GM12878 (cell line): ENCODE measurements around the gene KITLG. TPM values are rescaled to one million over a fixed set of nuclear protein-coding genes. Genes with fewer than 3 reads are reported as not detected.

Experiments used
- ATAC-seq: fragments of 200-7000 bp; cut with Tn5 transposase; 3 replicates; pipeline ENCODE4 v1.9.1; 2020; ENCODE audit warnings: mild to moderate bottlenecking, moderate library complexity
- BruUV-seq: library from RNA; stranded (reverse); fragments of 400-500 nt; replicated peaks from 2 replicates; lab custom pipeline; 2021; lab: Mats Ljungman, UMichigan
- CTCF ChIA-PET: fragments of 300-600 bp; sonication (Branson Sonifier 250); formaldehyde crosslinking; extraction: SDS; loops from one replicate; lab custom pipeline; 2021; ENCODE audit warnings: inconsistent platforms; lab: Yijun Ruan, JAX
- POLR2A ChIA-PET: fragments of 350-600 bp; formaldehyde crosslinking; extraction: SDS; loops from one replicate; lab custom pipeline; 2021; ENCODE audit warnings: inconsistent platforms; lab: Charles Lee
- RAD21 ChIA-PET: fragments of 300-600 bp; sonication (Branson Sonifier 250); formaldehyde crosslinking; loops from one replicate; lab custom pipeline; 2023; ENCODE audit warnings: antibody characterized with exemption; ENCODE audit not compliant: unreplicated experiment; lab: Charles Lee
- SMC1A ChIA-PET: fragments of 300-600 bp; sonication (Branson Sonifier 250); formaldehyde crosslinking; loops from one replicate; lab custom pipeline; 2023; ENCODE audit not compliant: unreplicated experiment, uncharacterized antibody; lab: Charles Lee
- DNase-seq: peaks from one replicate; pipeline ENCODE4 v3.0.0-alpha.2; 2011; ENCODE audit warnings: low read depth, low spot score
- FAIRE-seq: peaks from 3 replicates; lab custom pipeline; 2011; peaks lifted over from hg19 to GRCh38; lab: Jason Lieb, UNC
- H2AFZ ChIP-seq: 2 replicates; pipeline ENCODE4 v1.6.0; 2011; ENCODE audit warnings: low read depth, low read length, control low read depth; ENCODE audit not compliant: control insufficient read depth
- H3K27ac ChIP-seq: 2 replicates; pipeline ENCODE4 v1.5.1; 2011; ENCODE audit warnings: control low read depth; ENCODE audit not compliant: control insufficient read depth, insufficient read depth
- H3K27me3 ChIP-seq, 2 experiments: replicated peaks in 1 of 2; 2 replicates each; pipeline versions ENCODE4 v1.6.0 to v1.6.1; 2011; ENCODE audit warnings: low read length in 1 of 2; ENCODE audit not compliant: control insufficient read depth in 2 of 2, insufficient read depth in 2 of 2
- H3K36me3 ChIP-seq, 2 experiments: 2 replicates each; pipeline ENCODE4 v1.5.1; 2011; ENCODE audit warnings: low read length in 1 of 2; ENCODE audit not compliant: control insufficient read depth in 2 of 2, insufficient read depth in 2 of 2
- H3K4me1 ChIP-seq: 2 replicates; pipeline ENCODE4 v1.6.1; 2011; ENCODE audit warnings: mild to moderate bottlenecking, low read length, moderate library complexity, mixed read lengths; ENCODE audit not compliant: control insufficient read depth, insufficient read depth
- H3K4me2 ChIP-seq: 2 replicates; pipeline ENCODE4 v1.6.0; 2011; ENCODE audit warnings: control low read depth; ENCODE audit not compliant: control insufficient read depth, insufficient read depth
- H3K4me3 ChIP-seq: fragments of 200-600 bp; sonication (generic); 2 replicates; pipeline ENCODE4 v1.5.1; 2016
- H3K79me2 ChIP-seq: 2 replicates; pipeline ENCODE4 v1.6.0; 2011; ENCODE audit warnings: low read length; ENCODE audit not compliant: control insufficient read depth, insufficient read depth
- H3K9ac ChIP-seq: 2 replicates; pipeline ENCODE4 v1.8.0; 2011; ENCODE audit warnings: low read length, control low read depth, mixed read lengths; ENCODE audit not compliant: control insufficient read depth, insufficient read depth
- H3K9me3 ChIP-seq: replicated peaks from 3 replicates; pipeline ENCODE4 v1.5.1; 2011; ENCODE audit warnings: mild to moderate bottlenecking, low read length; ENCODE audit not compliant: control insufficient read depth, insufficient read depth
- H4K20me1 ChIP-seq: 2 replicates; pipeline ENCODE4 v1.6.0; 2011; ENCODE audit not compliant: control insufficient read depth, insufficient read depth
- ASH2L ChIP-seq: fragments of 300-600, 200-600 bp; sonication (generic); IDR thresholded peaks from 2 replicates; pipeline ENCODE4 v1.6.1; 2017; ENCODE audit warnings: low read depth, mild to moderate bottlenecking, borderline replicate concordance
- CHD2 ChIP-seq: IDR thresholded peaks from 2 replicates; pipeline ENCODE4 v1.6.1; 2011; ENCODE audit warnings: low read depth, low read length, improper control_type of control experiment, borderline replicate concordance
- IRF4 ChIP-seq: IDR thresholded peaks from 2 replicates; pipeline ENCODE4 v1.6.1; 2011; ENCODE audit warnings: low read depth, low read length
- KAT2A ChIP-seq: conservative IDR thresholded peaks from 2 replicates; pipeline ENCODE4 v1.6.1; 2011; ENCODE audit warnings: low read depth, low read length; ENCODE audit not compliant: control insufficient read depth
- MAX ChIP-seq: IDR thresholded peaks from 2 replicates; pipeline ENCODE4 v1.6.1; 2012; ENCODE audit warnings: low read depth, low read length, improper control_type of control experiment
- PRDM15 ChIP-seq: fragments of 450-650 bp; formaldehyde crosslinking; IDR thresholded peaks from 2 replicates; pipeline ENCODE4 v1.4.0; 2020; ENCODE audit warnings: mild to moderate bottlenecking, moderate library complexity
- WGBS: methylation state at CpG from one replicate; pipeline ENCODE4 v1.1.6; 2016; ENCODE audit warnings: low lambda C conversion rate; ENCODE audit not compliant: insufficient replicate concordance, insufficient coverage; ENCODE audit errors: missing lambda C conversion rate; 5-methylcytosine and 5-hydroxymethylcytosine counted together
- in situ Hi-C: fragments of 300-500 bp; cut with MboI; formaldehyde crosslinking; loops from 9 replicates; pipeline ENCODE4 v1.14.3; 2018; ENCODE audit warnings: mixed read lengths
- intact Hi-C: fragments of 100-400 bp; cut with micrococcal nuclease; formaldehyde crosslinking; loops from one replicate; pipeline ENCODE4 v1.14.2; 2022; ENCODE audit not compliant: unreplicated experiment
- polyA plus RNA-seq, 11 experiments: library from polyadenylated mRNA; depleted of rRNA in 4 of 11; unstranded in 6 of 11; stranded (reverse) in 5 of 11; fragments of >200 nt; fragmentation: Nextera tagmentation in 4 of 11; fragmentation: Illumina TruSeq in 1 of 11; extraction: Ambion mirVana in 4 of 11; extraction: Trizol in 1 of 11; gene quantifications; 1 replicate in 1 of 11; 2 replicates in 10 of 11; pipeline versions ENCODE4 v1.2.1 to v1.2.3, GENCODE V29; 2011 to 2016; ENCODE audit warnings: inconsistent platforms in 2 of 11, missing spikeins in 2 of 11, low read depth in 1 of 11
- total RNA-seq, 4 experiments: library from RNA; depleted of rRNA in 3 of 4; stranded (reverse); fragments of >200 nt in 3 of 4; fragmentation: Illumina TruSeq in 1 of 4; extraction: Trizol in 1 of 4; gene quantifications; 2 replicates each; pipeline versions ENCODE4 v1.2.1 to v1.2.3, GENCODE V29; 2013 to 2021

Gene KITLG
- total and polyA plus RNA-seq, 10 of the 15 experiments (the other 5 are each of a cell fraction or from before 2014, with no cell fraction given) = 0.02 to 0.51 (median 0.09) TPM; not detected in 1

DNA sequence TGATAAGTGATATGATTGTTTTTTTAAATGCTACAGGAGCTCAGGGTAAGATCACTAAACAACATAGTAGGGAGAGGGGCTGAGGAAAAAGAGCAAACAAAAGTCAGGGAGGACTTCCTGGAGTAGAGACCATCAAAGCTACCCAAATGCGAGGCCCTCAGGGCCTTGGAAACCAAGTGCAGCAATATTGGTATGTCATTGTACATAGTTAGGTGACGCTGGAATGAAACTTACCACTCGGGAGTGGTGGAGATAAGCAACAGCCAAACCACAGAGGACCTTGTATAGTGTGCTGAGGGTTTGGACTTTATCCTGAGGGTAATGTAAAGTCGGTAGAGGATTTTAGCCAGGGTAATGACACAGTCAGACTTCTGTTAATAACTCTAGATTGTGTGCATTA, 13.8 kb downstream of the KITLG start (continued):
- TF ChIP-seq ASH2L = no peak

GRCh38 chr12:88562846-88563582, 17.3 kb downstream of the KITLG start:
- H3K9ac ChIP-seq = no peak overlapping the region
- no peaks in the 10 kb centered on the region for H4K20me1 ChIP-seq
- no peak overlapping the region for H2AFZ ChIP-seq
- BruUV-seq = no TSS peak
- FAIRE-seq (no peak), DNase-seq (no peak), ATAC-seq (no peak)
- ChIA-PET POLR2A (interaction anchor here (0.6 kb wide), 1 partner anchor 84 kb away, joined by 5 read pairs; no protein-coding TSS in a partner anchor), SMC1A (interaction anchor here (0.7 to 2.3 kb wide), 4 partner anchors 10 to 34 kb away, joined by 3 to 6 read pairs (median 3); no protein-coding TSS in a partner anchor), CTCF (no interaction called here), RAD21 (no interaction called here)
- intact Hi-C loops (no loop called here), in situ Hi-C loops (no loop called here)
- no peak overlapping the region for H3K4me3 ChIP-seq
- no peaks in the 10 kb centered on the region for H3K9me3 ChIP-seq
- H3K79me2 ChIP-seq = no peaks in the 10 kb centered on the region
- no peak overlapping the region for H3K4me2 ChIP-seq
- no peaks in the 10 kb centered on the region for H3K4me1 ChIP-seq
- no peaks in the 10 kb centered on the region for H3K36me3 ChIP-seq
- no peak overlapping the region for H3K27ac ChIP-seq
- 47% methylated on average over 4 of the region's 4 CpGs for WGBS
- H3K27me3 ChIP-seq = no peaks in the 10 kb centered on the region; a peak in 1 of 4 replicates
- no peak for TF ChIP-seq KAT2A
- no peak for TF ChIP-seq IRF4
- TF ChIP-seq CHD2 = no peak
- no peak for TF ChIP-seq PRDM15 (CRISPR knock-in tag)
- no peak for TF ChIP-seq MAX
